Gastrocnemius medialis (tissue), 4 donors: ENCODE results near the gene VIPR2.

Experiments used
- CTCF ChIP-seq, 5 experiments: fragments of 450-650 bp in 3 of 5; fragments of 200-600 bp in 2 of 5; sonication (generic) in 2 of 5; IDR thresholded peaks in 4 of 5; conservative IDR thresholded peaks in 1 of 5; 1 replicate in 4 of 5; 2 replicates in 1 of 5; pipeline ENCODE4 v1.5.1; 2016 to 2019; ENCODE audit warnings: antibody characterized with exemption in 5 of 5, mild to moderate bottlenecking in 3 of 5, moderate library complexity in 3 of 5
- POLR2A ChIP-seq, 2 donors: fragments of 450-650 bp; IDR thresholded peaks; one replicate each; pipeline ENCODE4 v1.6.1; 2017; ENCODE audit warnings: antibody characterized with exemption in 2 of 2, mild to moderate bottlenecking in 2 of 2, moderate library complexity in 2 of 2

GRCh38 chr7:159062569-159062968 lies 82.1 kb downstream of the VIPR2 start:
- TF ChIP-seq CTCF (IDR thresholded peaks at IDR 0.05 in 4 of 5, conservative IDR thresholded peaks at IDR 0.05 in 1 of 5) (no peak), POLR2A (IDR thresholded peaks at IDR 0.05) (no peak)
